Forelimb muscle (tissue), 1 donor: ENCODE results near the gene STAMBPL1. TPM values are rescaled to one million over a fixed set of nuclear protein-coding genes. Genes with fewer than 3 reads are reported as not detected.
A peak's percentile ranks its signal among the peaks of the same experiment; 100 is the strongest.
"Not testable (repeated sequence)": the region's sequence is repeated elsewhere in the genome, so short reads cannot be mapped to it uniquely, and the experiment has no call there.

Experiments used
- DNase-seq: peaks from one replicate; pipeline ENCODE4 v3.0.0-alpha.2; 2013; ENCODE audit warnings: low read depth
- polyA plus RNA-seq: library from polyadenylated mRNA; unstranded; fragments of 120-200 nt; gene quantifications from one replicate; pipeline ENCODE4 v1.2.1, GENCODE V29; 2013; ENCODE audit not compliant: insufficient read length

The STAMBPL1 gene
- polyA plus RNA-seq, 1 donor = 6.5 TPM

DNA sequence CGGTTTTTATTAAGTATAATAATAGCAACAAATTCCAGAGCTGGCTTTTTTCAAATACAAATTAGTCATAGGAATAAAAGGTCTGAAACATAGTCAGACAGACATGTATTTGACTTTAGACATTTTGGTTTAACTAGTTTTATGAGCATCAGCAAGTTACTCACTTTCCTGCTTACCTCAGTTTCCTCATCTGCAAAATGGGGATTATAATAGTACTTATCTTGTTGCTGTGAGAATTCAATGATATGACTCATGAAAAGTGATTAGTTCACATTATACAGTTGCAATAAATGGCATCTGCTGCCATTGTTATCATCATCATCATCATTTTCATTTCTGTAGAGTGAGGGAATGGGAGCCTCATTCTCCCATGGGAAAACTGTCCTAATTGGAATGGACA, 39.0 kb downstream of the STAMBPL1 start:
- no peak for DNase-seq

DNA sequence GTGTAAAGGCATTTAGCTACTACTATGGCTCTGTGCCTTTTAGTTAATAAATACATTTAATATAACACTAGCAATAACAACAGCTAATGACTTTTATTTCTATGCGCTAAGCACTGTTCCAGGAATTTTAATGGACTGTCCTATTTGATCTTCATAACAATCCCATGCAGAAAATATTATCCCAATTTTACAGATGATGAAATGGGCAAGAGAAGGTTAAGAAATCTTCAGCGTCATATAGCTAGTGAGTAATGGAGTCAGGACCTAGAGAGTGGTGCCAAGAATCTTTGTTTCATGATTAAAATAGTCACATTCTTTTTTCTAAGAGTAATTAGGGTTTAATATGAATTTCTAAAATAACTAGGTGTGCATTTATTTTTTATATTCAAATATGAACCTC, 40.2 kb downstream of the STAMBPL1 start:
- DNase-seq = no peak

DNA sequence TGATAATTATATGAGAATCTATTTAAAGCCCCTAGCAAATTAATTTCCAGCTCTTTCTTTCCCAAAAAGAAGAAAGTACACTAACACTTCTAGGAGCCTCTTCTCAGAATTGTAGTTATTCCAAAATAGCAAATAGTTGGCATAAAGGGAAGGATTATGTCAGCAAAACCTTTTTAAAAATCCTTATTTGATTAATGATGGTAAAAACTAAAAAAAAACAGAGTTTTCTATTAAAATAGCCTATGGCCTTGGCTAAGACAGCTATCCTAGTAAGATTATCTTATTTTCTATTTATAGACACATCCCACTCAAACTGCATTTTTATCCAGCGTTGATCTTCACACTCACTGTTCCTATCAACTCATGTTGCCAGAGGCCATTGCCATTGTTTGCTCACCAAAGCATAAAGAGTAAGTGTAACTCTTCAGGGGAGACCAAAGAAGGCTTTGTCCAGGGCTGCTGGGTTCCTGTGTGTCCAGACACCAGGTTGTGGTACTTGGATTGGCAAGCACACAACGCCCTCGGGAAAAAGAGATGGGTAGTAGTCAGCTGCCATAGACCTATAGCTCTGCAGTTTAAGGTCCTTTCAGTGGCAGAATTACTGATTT, 41.0 kb downstream of the STAMBPL1 start:
- DNase-seq = no peak

DNA sequence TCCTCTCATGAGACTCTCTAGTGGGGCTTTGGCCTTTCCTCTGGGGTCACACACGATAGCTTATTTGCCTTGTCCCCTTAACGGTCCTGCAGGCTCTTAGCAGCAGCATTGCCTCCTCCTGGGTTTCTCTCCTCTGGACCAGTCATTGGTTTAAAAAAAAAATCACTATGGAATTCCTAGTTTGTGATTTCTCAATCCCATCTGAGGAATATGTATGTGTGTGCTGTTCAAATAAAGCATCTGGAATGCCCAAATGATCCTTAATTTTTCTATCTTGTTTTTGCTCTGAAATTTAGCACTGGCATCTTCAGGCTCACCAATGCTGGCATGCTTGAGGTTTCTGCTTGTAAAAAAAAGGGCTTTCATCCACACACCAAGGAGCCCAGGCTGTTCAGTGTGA, 42.0 kb downstream of the STAMBPL1 start:
- no peak for DNase-seq

DNA sequence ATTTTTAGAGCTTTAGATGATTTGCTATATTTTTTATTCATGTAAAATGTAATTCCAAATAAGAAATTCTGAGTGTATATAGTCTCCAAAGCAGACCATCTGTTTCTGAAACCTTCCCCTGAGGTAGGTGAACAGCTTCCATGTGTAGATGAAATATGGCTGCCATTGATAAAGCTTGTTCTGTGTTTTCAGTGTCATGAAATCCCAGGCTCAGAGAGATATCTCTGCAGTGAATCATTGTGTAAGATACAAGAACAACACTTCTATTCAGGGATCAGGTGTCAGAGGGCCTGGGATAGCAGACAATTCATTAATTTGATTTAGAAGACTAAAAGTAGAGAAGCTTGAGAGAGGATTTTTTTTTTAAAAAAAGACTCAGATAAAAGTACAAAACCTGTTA, 43.5 kb downstream of the STAMBPL1 start:
- no peak for DNase-seq

DNA sequence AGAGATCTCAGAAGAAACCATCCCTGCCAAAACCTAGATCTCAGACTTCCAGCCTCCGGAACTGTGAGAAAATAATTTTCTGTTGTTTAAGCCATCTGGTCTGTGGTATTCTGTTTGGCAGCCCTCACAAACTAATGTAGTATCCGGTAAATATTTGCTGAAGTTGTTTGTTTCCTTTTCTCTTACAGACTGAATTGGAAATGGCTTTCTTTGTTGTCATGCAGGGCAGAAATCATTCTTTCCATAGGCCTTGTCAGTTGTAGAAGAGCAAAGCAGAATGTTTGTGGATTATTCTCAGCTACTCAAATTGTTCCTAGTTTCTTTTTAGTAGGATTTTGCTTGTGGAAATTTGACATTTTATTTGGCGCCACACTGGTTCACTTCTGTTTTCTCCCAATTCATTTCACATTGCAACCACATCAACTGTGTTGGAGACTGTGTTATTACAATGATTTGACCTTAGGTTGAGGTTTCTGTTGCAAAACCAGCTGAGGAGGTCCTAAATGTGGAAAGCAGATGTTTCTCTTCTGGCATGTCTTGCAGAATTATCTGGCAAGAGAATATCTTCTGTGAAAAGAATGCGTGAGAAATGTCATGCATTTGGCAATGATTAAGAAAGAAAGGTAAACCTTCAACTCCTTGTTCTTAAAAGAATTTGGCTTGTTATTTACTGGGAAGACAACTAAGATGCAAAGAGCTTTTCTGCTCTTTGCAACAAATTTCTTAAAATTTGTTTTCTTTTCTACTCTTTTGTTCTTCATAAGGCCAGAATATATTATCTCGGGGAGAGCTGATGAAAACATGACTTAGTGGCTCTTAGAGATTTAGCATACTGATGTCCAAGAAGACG, 46.7 kb downstream of the STAMBPL1 start:
- peak; percentile 75 for DNase-seq

DNA sequence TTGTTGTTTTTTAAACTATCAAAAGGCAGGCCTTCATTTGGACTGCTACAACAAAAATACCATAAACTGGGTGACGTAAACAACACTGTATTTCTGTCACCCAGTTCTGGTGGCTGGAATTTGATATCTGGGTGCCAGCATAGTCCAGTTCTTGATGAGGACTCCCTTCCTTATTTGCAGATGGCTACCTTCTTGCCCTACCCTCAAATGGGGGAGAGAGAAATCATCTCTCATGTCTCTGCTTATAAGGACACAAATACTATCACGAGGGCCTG, 47.3 kb downstream of the STAMBPL1 start:
- DNase-seq = no peak

DNA sequence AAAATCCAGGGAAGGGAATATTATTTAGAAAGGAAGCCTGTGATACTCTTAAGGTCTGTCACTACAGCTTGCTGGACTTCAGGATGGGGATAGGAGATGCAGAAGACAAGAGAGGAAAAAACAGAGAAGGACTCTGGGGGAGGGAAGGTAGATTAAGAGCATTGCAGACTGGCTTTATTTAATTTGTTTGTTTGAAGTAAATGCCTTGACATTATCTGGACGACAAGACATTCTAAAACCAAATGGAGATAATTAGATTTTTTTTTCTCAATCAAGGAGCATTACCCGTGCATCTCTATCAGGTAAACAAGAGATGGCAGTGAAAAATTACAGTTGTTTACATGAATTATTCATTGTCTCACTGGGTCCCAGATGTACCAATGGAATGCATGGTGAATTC, 48.2 kb downstream of the STAMBPL1 start:
- DNase-seq = no peak

DNA sequence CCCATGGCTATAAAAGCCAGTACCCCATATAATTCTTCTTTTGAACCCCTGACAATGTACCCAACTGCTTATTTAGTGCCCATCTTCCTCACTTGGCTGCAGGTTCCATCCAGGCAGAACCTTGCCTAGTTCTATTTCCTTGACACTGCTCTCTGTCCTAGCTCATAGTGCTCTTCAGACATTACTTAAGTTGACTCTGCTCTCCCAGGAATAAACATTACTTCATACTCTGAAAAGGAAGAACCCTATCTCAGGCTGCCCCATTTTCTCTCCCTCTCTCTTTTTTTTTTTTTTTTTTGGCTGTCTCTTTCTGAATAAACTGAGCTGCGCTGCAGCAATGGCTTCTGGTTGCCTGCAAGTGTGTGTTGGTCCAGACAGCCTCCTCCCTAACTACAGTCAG, 51.5 kb downstream of the STAMBPL1 start:
- DNase-seq = no peak

DNA sequence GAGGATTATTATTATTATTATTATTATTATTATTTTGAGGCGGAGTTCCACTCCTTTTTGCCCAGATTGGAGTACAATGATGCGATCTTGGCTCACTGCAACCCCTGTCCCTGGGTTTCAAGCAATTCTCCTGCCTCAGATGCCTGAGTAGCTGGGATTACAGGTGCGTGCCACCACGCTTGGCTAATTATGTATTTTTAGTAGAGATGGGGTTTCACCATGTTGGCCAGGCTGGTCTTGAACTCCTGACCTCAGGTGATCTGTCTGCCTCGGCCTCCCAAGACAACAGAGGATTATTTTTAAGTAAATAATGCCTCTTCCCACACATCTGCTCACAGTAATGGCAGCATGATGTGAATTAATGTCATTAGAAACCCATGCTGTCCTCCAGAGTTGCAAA, 52.0 kb downstream of the STAMBPL1 start:
- DNase-seq = not testable (repeated sequence)

DNA sequence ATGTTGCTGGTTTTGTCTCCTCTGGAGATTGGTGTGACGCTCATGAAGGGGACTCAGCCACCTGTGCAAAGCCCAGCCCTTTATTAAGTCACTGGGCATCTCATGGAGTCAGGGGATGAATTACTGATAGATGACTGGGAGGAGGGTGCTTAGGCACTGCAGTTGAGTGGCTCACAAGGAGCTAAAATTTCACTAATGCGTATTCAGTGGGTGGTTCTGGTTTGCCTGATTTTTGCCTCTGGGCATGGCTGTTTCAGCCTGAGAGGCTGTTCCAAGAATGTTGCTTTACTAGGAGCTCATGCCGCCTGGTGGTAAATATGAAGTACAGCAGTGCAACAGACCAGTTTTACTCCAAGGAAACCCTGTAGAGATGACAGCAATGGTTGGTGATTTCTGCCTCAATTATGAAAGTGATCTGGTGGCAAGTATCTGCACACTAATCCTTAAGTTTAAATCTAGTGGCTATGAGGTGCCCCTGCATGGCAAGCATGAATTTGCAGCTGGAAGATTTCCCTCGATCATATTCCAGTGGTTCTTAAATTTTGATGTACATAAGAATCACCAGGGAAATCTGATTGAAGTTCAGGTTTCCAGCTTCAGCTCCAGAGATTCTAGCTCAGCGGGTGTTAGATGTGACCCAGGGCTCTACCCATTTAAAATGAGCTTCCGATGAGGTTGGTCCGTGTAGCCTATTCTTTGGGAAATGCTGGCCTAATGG, 52.7 kb downstream of the STAMBPL1 start:
- DNase-seq = peak; percentile 44

DNA sequence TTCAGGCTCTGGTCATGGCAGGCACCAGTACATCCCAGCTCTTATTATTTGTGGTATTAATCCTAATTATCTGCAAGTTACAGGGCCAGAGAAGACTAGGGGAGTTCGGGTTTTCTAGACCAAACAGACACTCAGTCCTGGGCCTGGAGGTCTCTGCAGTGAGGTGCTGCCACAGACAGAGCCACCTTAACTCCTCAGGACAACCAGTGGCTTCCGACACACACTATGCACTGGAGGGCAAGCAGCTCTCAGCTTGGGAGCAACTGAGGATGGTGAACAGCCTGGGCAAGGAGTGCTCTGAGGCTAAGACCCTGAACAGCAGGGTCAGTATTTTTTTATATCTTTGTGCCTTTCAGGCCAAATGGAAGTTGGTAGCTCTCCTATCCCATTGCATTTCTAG, 53.5 kb downstream of the STAMBPL1 start:
- no peak for DNase-seq

DNA sequence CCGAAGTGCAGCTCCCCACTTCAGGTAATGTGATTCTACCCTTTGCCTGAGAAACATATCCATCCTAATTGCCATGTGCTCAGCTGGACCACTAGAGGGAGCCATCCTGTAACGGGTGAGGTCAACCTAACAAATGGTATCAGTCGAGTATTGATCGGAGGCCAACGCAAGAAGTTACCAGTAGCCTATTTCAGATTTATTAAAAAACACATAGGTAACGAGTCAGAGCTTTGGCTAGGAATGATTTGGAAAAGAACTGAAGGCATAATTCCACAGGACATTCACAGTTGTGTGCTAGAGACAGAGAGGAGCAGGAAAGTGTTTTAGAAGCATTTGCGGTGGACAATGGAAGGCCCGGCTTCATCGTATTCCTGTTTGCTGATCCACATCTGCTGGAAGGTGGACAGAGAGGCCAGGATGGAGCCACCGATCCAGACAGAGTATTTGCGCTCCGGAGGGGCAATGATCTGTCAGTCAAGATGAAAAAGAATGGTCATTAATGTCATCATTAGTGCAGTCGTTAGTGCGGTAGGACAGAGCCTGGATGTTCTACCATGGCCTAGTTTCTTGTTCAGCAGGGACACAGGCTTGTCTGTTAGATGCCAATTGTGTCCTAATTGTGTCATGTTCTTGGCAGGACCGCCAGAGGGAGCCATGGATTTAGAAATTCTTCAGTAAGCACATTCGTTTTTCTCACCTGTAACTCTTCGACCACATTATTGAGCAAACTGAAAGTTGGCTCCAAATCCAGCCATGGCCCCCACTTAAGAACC, 55.0 kb downstream of the STAMBPL1 start:
- peak; percentile 74 for DNase-seq

DNA sequence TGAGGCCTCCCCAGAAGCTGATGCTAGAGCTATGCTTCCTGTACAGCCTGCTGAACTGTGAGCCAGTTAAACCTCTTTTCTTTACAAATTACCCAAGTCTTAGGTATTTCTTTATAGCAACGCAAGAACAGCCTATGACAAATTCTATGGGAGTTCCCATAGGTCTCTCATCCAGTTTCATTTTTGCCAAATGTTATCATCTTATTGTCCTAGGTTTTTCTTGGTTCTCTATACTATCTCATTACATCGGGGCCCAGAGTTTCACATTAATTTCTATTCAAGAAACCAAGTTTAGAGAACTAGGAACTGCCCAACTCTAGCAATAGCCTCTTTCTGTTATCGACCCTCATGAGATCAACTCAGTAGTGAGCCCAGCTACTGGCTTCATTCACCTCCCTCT, 56.6 kb downstream of the STAMBPL1 start:
- DNase-seq = no peak

DNA sequence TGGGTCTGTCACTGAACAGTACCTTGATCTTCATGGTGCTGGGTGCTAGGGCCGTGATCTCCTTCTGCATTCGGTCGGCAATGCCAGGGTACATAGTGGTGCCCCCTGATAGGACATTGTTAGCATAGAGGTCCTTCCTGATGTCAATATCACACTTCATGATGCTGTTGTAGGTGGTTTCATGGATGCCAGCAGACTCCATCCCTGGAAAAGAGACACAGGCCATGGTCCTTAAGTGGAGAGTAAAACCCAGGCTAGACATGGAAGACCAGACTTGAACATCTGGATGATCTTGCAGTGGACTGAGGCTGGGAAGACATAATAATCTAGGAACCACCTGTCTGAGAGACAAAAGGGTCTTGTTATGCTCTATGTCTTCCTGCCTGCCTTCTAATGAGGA, 58.0 kb downstream of the STAMBPL1 start:
- no peak for DNase-seq

DNA sequence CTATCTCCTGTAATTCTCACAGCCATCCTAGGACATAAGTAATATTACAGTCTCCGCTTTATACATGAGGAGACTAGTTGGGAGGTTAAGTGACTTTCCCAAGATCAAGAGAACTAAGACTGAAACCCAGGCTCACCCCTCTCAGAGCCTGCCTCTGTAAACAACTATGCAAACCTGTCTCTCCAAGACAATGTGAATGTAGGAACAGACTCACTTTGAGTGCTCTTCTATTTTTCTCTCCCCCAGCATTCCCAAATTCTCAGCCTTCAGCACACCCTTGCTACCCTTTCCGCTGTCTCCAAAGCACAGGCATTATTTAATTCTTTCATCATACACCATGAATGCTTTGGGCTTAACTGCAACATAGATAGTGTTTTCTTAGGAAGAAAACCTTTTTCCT, 58.9 kb downstream of the STAMBPL1 start:
- no peak for DNase-seq

DNA sequence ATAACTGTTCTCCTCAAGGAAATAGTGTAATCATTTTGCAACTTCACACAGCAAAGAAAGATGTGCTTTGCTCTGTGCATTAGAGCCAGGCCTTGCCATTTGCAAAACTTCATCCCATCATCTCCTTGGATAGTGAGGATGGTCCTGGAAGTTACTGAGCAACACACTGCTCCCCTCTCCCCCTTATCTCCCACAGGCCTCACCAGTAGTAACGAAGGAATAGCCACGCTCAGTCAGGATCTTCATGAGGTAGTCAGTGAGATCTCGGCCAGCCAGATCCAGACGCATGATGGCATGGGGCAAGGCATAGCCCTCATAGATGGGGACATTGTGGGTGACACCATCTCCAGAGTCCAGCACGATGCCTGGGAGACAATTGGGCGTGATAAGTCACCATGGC, 61.0 kb downstream of the STAMBPL1 start:
- no peak for DNase-seq

DNA sequence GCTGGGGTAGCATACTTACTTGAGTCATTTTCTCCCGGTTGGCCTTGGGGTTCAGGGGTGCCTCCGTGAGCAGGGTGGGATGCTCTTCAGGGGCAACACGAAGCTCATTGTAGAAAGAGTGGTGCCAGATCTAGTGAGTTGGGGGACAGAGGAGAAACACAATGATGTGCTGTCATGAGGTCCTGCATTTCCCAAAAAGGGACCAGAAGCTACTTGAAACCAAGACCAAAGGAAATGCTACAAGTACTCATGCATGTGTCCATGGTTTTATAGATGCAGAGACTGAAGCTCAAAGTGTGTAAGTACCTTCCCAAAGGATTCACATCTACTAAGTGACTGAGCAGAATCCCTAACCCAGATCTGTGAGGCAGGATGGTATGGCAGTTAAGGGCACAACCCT, 63.7 kb downstream of the STAMBPL1 start:
- DNase-seq = no peak

DNA sequence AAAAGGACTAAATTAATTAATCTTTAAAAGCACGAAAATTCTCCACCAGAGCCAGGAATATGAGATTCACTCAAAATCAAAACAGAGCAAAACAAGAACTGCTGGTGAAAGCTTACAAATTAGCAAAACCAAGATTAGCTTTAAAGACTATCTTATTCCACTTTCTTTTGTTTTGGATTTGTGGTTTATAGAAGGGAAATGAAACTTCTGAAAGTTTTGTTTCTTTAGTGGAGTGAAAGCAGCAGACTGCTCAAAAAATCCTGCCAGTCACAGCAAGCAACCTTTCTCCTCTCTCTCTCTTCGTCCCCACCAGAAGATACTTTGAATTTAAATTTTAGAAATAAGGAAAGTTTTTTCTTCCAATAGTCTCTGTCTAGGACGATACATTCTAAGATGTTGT, 64.8 kb downstream of the STAMBPL1 start:
- DNase-seq = no peak

DNA sequence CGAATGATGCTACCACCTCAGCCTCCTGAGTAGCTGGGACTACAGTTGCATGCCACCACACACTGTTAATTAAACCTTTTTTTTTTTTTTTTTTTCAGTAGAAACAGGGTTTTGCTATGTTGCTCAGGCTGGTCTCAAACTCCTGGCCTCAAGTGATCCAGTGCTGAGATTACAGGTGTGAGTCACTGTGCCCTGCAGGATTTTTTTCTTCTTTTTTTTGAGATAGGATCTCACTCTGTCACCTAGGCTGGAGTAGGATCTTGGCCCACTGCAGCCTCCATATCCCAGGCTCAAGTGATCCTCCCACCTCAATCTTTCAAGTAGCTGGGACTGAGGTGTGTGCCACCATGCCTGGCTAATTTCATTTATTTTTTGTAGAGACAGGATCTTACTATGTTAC, 66.2 kb downstream of the STAMBPL1 start:
- no peak for DNase-seq

DNA sequence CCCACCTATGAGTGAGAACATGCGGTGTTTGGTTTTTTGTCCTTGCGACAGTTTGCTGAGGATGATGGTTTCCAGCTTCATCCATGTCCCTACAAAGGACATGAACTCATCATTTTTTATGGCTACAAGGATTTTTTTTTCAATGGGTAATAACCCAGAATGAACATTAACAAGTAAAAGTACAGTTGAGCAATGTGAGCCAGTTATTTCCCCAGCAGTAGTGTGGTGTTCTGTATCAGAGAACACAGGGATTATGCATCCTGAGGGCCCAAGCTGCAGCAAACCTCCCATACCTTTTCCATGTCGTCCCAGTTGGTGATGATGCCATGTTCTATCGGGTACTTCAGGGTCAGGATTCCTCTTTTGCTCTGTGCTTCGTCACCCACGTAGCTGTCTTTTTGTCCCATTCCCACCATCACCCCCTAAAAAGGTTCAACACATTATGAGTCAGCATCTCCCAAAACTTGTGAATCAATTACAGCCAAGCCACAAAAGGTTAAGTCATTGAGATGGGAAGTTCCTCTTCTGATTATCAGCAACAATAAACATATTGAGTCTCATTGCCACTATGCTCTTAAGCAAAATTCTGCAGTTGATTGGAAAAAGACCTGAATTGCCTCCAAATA, 67.0 kb downstream of the STAMBPL1 start:
- no peak for DNase-seq

DNA sequence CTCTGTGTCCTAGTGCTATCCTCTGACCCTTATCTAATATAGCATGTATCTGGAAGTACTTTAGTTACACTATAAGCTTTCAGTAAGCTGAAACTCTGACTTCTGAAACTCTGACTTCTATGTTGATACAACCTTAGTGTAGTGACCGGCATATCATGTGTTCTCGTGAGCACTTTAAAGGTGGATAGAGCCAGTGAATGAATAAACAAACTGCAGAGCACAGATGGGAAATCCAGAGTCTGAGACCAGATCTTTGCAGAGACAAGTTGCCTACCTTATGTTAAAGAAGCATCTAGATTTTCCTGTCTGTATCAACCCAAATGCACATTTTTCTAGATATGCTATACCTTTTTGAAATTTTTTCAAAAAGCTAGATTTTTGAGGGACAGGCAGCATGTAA, 69.0 kb downstream of the STAMBPL1 start:
- DNase-seq = no peak
